ENCODE data around the gene SPAG6.

SPAG6 gene

GRCh38 chr10:22427890-22428571 is 82.7 kb downstream of the SPAG6 start:
- peak; percentile 90 for ATAC-seq
- TF ChIP-seq ZNF70 (CRISPR knock-in tag; IDR thresholded peaks at IDR 0.05) (no peak; the same call in 1 of the 2 replicates), TOX (CRISPR knock-in tag; IDR thresholded peaks at IDR 0.05; ENCODE audit: borderline replicate concordance) (peak; percentile 73), ESRRG (CRISPR knock-in tag; IDR thresholded peaks at IDR 0.05) (no peak), PPARA (CRISPR knock-in tag; IDR thresholded peaks at IDR 0.05; ENCODE audit: borderline replicate concordance) (no peak), CREB5 (CRISPR knock-in tag; IDR thresholded peaks at IDR 0.05; ENCODE audit: low read depth) (no peak), ZFP3 (CRISPR knock-in tag; IDR thresholded peaks at IDR 0.05) (no peak), OSR1 (CRISPR knock-in tag; IDR thresholded peaks at IDR 0.05) (no peak), TCF4 (CRISPR knock-in tag; IDR thresholded peaks at IDR 0.05; ENCODE audit: borderline replicate concordance) (peak; percentile 83), PATZ1 (CRISPR knock-in tag; IDR thresholded peaks at IDR 0.05; ENCODE audit: borderline replicate concordance) (peak; percentile 81), CSRNP3 (CRISPR knock-in tag; IDR thresholded peaks at IDR 0.05) (no peak), CSDC2 (CRISPR knock-in tag; IDR thresholded peaks at IDR 0.05) (no peak), SNAI2 (CRISPR knock-in tag; IDR thresholded peaks at IDR 0.05) (0 out of 2 replicates have a peak, but pooled peaks have one; percentile 42), TSHZ2 (CRISPR knock-in tag; IDR thresholded peaks at IDR 0.05) (peak; percentile 66), ZC3H10 (CRISPR knock-in tag; IDR thresholded peaks at IDR 0.05) (no peak), ZFP30 (CRISPR knock-in tag; IDR thresholded peaks at IDR 0.05) (no peak), RARB (CRISPR knock-in tag; IDR thresholded peaks at IDR 0.05) (no peak), ISL1 (CRISPR knock-in tag; IDR thresholded peaks at IDR 0.05) (peak; percentile 47), ARNTL (CRISPR knock-in tag; IDR thresholded peaks at IDR 0.05; ENCODE audit: borderline replicate concordance, low read depth) (no peak), GLIS3 (CRISPR knock-in tag; IDR thresholded peaks at IDR 0.05) (no peak), ZNF8 (CRISPR knock-in tag; IDR thresholded peaks at IDR 0.05) (no peak), POU6F1 (CRISPR knock-in tag; IDR thresholded peaks at IDR 0.05; ENCODE audit: borderline replicate concordance, low read depth) (no peak), ZNF565 (CRISPR knock-in tag; conservative IDR thresholded peaks at IDR 0.05; ENCODE audit: low read depth) (no peak), BACH2 (CRISPR knock-in tag; IDR thresholded peaks at IDR 0.05; ENCODE audit: borderline replicate concordance) (no peak)

GRCh38 chr10:22429146-22429545 is 83.8 kb downstream of the SPAG6 start:
- TF ChIP-seq ARNTL (CRISPR knock-in tag; IDR thresholded peaks at IDR 0.05; ENCODE audit: borderline replicate concordance, low read depth) (no peak), SNAI2 (CRISPR knock-in tag; IDR thresholded peaks at IDR 0.05) (no peak)
- no peak for ATAC-seq

Measured in SK-N-SH treated with all-trans-retinoic acid at 6 μM for 48 hours (cell line).